ENCODE results near the gene EEF1AKMT3. TPM values are rescaled to one million over a fixed set of nuclear protein-coding genes. Genes with fewer than 3 reads are reported as not detected.

EEF1AKMT3 gene
- total RNA-seq, 4 donors from 2014 or later, result 10.3 to 14.6 (median 11.4) TPM

DNA sequence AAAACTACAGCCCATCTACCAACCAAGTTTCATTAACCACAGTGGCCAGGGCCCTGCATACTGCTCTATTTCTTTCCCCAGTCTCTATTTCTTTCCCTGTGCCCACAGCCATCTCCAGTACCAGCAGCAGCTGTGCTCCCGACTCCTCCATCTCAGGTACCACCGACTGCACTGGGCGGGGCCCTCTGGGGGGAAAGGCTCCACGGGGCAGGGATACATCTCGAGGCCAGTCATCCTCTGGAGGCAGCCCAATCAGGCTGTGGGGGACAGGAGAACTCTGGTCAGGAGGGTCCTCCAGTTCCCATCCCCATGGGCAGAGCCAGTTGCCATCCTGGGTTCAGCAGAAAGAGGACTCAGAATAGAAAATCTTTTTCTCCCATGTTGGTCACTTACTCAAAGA, 23.4 kb upstream of the EEF1AKMT3 start:
- TF ChIP-seq, protein P1, sequence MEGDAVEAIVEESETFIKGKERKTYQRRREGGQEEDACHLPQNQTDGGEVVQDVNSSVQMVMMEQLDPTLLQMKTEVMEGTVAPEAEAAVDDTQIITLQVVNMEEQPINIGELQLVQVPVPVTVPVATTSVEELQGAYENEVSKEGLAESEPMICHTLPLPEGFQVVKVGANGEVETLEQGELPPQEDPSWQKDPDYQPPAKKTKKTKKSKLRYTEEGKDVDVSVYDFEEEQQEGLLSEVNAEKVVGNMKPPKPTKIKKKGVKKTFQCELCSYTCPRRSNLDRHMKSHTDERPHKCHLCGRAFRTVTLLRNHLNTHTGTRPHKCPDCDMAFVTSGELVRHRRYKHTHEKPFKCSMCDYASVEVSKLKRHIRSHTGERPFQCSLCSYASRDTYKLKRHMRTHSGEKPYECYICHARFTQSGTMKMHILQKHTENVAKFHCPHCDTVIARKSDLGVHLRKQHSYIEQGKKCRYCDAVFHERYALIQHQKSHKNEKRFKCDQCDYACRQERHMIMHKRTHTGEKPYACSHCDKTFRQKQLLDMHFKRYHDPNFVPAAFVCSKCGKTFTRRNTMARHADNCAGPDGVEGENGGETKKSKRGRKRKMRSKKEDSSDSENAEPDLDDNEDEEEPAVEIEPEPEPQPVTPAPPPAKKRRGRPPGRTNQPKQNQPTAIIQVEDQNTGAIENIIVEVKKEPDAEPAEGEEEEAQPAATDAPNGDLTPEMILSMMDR (IDR thresholded peaks at IDR 0.05; ENCODE audit: low read depth), result no peak

DNA sequence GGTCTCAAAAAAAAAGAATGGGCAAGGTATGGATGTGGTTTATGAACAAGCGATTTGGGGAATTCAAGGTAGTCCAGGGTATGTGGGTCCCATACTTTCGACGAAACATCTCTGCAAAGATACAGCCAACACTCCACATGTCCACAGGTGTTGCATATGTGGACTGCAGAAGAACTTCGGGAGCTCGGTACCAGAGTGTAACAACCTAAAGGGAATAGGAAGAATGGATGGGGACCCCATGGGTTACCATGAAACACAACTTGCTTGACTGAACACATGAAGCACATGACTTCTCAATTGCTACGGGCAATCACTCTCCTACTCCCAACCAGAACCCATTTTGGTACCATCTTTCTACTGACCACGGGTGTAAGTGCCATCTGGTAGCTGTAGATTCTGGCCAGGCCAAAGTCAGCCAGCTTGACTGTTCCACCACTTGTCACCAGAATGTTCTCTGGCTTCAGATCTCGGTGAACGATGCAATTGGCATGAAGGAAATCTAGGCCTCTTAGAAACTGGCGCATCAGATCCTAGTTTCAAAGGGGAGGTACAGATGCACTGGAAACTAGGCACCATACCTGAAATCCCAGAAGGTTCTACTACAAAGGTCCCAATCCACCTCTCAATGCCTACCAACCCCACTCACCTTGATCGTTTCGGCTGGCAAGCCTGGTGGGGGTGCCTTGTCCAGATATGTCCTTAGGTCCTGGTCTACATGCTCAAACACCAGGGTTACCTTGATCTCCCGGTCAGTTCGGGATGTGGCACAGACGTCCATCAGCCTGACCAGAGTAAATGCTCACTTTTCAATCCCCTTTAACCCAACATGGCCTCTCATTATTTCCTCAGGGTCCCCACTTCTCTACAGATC, 21.6 kb upstream of the EEF1AKMT3 start:
- TF ChIP-seq, protein P1 (IDR thresholded peaks at IDR 0.05; ENCODE audit: low read depth), result no peak

GRCh38 chr12:57751432-57751787, 21.0 kb upstream of the EEF1AKMT3 start:
- TF ChIP-seq, protein P1 (IDR thresholded peaks at IDR 0.05; ENCODE audit: low read depth), result no peak

- TF ChIP-seq, protein P1 (IDR thresholded peaks at IDR 0.05; ENCODE audit: low read depth), result no peak
These were observed 20.4 kb upstream of the EEF1AKMT3 start, which contains the start of gene CDK4 for GRCh38 chr12:57751788-57752667. CDK4 (minus strand) TSS chr12:57752310; CDS start chr12:57751717, 593 bp downstream.

GRCh38 chr12:57752668-57753000, 19.8 kb upstream of the EEF1AKMT3 start:
- TF ChIP-seq, protein P1 (IDR thresholded peaks at IDR 0.05; ENCODE audit: low read depth), result no peak

DNA sequence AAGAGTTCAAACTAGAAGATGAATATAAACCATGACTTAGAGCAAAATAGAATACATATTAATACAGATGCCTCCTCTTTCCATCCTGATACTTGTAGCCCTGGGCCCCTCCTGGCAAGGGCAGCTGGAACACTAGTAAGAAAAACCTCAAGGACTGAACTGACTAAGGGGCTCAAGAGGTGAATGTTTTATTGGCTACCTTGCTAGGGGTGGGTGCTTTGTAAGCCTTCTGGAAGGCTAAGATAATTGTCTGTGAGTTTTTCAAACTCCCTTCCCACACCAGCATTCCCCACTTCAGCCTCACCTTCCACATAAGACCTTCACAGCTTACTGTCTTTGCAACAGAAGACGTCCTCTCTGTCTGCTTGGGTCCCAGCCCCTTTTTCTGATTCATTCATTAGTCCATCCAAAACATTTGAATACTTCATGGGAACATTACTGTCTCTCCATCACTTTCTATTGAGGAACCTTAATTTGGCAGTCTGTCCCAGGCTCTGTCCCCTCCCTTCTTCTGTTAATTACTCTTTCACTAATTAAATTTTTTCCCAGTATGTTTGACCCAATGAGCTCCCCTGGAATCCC, 18.6 kb upstream of the EEF1AKMT3 start:
- TF ChIP-seq, protein P1 (IDR thresholded peaks at IDR 0.05; ENCODE audit: low read depth), result no peak
